NCI-H1105 treated with DMSO at 0.1 percent for 48 hours (cell line): ENCODE data around the gene DEPDC1.
"Not testable (repeated sequence)": the region's sequence is repeated elsewhere in the genome, so short reads cannot be mapped to it uniquely, and the experiment has no call there.

Experiments used
- DNase-seq: peaks from one replicate; lab custom pipeline; 2025; lab: John Stamatoyannopoulos, UW

The DEPDC1 gene, protein sequence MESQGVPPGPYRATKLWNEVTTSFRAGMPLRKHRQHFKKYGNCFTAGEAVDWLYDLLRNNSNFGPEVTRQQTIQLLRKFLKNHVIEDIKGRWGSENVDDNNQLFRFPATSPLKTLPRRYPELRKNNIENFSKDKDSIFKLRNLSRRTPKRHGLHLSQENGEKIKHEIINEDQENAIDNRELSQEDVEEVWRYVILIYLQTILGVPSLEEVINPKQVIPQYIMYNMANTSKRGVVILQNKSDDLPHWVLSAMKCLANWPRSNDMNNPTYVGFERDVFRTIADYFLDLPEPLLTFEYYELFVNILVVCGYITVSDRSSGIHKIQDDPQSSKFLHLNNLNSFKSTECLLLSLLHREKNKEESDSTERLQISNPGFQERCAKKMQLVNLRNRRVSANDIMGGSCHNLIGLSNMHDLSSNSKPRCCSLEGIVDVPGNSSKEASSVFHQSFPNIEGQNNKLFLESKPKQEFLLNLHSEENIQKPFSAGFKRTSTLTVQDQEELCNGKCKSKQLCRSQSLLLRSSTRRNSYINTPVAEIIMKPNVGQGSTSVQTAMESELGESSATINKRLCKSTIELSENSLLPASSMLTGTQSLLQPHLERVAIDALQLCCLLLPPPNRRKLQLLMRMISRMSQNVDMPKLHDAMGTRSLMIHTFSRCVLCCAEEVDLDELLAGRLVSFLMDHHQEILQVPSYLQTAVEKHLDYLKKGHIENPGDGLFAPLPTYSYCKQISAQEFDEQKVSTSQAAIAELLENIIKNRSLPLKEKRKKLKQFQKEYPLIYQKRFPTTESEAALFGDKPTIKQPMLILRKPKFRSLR

GRCh38 chr1:68496680-68497357 is at the start of gene DEPDC1:
DEPDC1 (minus strand) TSS chr1:68497082; CDS start chr1:68496999, 83 bp downstream.
- DNase-seq, result peak; percentile 92

- DNase-seq, result no peak
Observed at GRCh38 chr1:68544651-68545050, 47.8 kb upstream of the DEPDC1 start.

GRCh38 chr1:68542586-68542985 is 45.7 kb upstream of the DEPDC1 start:
- DNase-seq, result no peak

DNA sequence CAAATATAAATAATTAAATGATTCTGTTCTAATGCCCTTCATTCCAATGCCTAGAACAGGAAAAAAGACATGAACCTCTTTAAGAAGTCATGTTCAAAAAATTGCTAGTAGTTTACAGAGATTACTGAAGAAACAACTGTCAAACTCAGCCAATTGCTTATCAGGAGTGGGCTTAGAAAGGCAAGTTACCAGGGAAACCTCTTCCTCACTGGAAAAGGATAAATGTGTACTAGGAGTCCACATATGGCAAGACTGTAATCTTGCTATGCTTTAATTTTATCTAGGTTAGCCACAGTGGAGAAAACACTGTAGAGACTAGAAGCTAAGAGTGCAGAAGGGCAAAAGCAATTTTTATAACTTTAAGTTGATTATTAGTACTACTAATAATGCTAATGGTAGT is 42.1 kb upstream of the DEPDC1 start:
- no peak for DNase-seq

DNA sequence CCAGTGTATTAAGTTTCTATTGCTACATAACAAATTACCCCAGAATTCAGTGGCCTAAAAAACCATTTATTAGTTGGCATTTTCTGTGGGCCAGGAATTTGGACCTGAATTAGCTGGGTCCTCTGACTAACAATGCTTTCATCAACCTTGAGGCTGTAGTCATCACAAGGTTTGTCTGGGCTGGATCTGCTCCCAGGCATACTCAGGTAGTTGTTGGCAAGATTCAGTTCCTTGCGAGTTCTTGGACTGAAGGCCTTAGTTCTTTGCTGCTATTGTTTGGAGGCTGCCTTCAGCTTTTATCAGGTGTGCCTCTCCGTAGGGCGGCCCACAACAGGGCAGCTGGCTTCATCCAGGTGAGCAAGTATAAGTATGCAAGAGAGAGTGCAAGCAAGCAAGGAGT is 31.4 kb upstream of the DEPDC1 start:
- DNase-seq, result no peak

- DNase-seq, result no peak
Observed at GRCh38 chr1:68525781-68526180, 28.9 kb upstream of the DEPDC1 start.

GRCh38 chr1:68521286-68521685 is 24.4 kb upstream of the DEPDC1 start:
- no peak for DNase-seq

DNA sequence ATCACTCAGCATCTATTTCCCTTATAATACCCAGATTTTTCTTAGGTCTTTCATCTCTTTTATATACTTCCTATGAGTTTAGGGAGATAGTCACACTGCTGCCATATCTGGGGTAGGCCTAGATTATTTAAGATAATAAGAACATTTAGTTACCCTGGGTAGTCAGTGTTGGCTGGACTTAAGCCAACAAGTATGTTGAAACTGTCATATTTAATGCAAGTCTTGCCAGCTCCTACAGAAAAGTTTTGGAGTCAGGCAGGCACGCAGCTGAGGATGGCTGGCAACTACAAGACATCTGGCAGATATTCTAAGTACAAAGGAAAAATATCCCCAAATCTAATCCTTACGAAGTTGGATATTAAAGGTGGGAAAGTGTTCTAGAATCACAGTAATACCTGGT is 19.2 kb upstream of the DEPDC1 start:
- no peak for DNase-seq

GRCh38 chr1:68511254-68511653 is 14.4 kb upstream of the DEPDC1 start:
- no peak for DNase-seq

DNA sequence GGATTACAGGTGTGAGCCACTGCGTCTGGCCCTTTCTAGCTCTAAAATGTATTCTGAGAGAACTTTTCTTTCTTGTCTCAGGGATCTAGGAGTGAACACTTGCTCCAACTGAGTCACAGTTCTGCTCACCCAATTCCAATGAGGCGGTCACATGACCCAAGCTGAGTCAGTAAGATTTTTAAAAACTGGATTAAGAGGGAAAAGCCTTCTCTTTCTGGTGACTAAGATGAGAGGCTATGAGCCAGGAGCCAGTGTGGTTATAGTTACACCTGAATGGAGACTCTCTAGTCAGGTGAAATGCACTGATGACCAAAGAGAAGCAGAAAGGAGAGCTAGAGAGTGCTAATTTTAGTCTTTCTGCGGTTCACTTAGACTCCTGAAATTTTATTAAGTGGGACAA is 9.5 kb upstream of the DEPDC1 start:
- DNase-seq, result no peak

DNA sequence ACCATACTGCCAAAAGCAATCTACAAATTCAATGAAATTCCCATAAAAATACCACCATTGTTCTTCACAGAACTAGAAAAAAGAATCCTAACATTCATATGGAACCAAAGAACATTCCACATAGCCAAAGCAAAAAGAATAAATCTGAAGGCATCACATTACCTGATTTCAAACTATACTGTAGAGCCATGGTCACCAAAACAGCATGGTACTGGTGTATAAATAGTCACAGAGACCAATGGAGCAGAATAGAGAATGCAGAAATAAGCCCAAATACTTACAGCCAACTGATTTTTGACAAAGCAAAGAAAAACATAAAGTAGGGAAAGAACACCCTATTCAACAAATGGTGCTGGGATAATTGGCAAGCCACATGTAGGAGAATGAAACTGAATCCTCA is 6.2 kb upstream of the DEPDC1 start:
- no peak for DNase-seq

DNA sequence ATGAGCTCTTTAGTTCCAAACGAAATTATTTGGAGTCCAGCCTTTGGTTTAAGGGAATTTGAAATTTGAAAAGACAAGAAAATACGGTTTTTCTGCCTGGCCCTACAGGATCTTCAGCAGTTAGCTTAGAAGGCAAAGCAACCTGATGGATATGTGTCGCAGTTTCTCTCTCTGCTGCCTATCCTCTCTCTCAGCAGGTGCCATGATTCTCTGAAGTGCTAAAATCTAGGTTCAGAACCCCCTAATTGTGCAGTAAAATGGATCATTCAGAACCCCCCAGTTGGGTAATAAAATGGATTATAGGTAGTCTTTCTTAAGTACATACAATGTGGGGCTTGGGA is 446 bp upstream of the DEPDC1 start:
- DNase-seq, result no peak

- DNase-seq, result peak; percentile 25
Observed at GRCh38 chr1:68495968-68496679, 758 bp downstream of the DEPDC1 start.

DNA sequence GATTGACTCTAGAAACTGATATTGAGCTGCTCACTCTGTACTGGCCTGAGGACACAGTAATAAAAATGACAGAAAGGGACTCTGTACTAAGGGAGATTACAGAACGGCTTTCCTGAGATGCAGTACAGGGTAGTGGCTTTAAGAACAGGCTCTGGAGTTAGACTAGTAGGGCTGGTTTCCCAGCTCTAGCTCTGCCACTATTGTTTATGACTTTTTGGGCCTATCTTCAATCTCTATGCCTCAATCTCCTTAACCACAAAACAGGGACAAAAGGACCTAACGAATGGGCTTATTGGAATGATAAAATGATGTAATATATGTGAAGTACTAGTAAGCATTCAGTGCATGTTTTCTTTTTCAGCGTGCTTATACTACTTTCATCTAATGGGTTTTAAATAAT is 1.4 kb downstream of the DEPDC1 start:
- no peak for DNase-seq

GRCh38 chr1:68493193-68493592 is 3.7 kb downstream of the DEPDC1 start:
- no peak for DNase-seq

DNA sequence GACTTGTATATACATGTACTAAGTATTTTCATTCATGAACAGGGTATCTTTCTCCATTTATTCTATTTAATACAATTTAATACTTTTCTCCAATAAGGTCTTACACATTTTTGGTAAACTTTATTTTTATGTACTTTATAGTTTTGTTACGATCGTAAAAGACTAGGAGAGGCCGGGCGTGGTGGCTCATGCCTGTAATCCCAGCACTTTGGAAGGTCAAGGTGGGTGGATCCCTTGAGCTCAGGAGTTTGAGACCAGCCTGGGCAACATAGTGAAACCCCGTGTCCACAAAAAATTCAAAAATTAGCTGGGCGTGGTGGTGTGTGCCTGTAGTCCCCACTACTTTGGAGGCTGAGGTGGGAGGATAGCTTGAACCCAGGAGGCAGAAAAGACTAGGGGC is 4.6 kb downstream of the DEPDC1 start:
- not testable (repeated sequence) for DNase-seq

- DNase-seq, result no peak
Observed at GRCh38 chr1:68490046-68490651, 6.7 kb downstream of the DEPDC1 start.

DNA sequence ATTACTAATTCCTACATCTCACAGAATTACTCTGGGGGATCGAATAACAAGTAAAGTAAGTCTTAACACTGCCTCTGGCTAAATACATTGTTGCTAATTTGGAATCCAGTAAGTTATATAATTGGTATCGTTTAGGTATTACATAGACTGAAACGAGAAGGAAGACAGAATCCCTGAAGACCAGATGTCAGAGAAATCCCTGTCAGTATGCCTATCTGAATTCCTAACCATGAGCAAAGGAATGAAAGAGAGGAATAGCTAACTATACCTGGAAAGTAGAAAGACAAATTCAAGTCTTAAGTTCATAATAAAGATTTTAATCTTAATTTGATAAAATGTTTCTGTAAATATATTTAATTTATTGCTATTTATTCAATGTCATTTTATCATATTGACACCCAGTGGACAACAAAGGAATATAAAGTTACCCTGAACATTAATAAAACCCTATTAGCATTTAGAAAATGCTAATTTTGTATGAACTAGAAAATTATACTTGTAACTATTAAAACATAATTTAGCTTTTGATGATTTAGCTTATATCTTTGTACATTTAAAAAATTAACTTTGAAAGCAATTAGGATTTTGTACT is 11.4 kb downstream of the DEPDC1 start:
- DNase-seq, result no peak

GRCh38 chr1:68484618-68485017 is 12.3 kb downstream of the DEPDC1 start:
- DNase-seq, result no peak

DNA sequence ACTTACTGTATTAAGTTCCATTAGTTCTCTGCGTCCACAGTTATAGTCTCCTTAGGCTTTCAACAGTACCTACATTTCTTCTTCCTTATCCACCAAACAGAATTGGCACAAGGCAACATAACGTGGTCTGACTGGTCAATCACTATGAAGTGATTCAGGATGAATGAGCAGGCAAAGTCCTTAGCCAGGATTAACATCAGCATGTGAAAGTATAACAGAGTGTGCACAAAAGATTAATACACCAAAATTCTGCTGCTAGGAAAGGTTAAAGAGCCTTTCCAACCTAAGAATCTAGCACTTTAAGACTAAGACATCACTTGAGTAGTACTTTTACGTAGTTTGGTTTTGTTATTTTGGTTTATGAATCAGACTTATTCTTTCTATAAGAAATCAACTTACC is 15.8 kb downstream of the DEPDC1 start:
- no peak for DNase-seq

DNA sequence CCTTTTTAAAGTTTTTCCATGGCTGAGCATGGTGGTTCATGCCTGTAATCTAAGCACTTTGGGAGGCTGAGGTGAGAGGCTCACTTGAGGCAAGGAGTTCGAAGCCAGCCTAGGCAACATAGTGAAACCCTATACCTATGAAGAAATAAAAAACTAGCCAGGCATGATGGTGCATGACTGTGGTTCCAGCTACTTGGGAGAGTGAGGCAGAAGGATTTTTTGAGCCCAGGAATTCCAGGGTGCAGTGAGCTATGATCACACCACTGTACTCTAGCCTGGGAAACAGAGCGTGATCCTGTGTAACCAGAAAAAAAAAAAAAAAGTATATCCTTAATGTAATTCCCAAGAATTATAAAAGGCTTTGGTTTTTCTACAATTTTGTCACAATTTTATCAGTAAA is 17.4 kb downstream of the DEPDC1 start:
- DNase-seq, result no peak
